HEK293 (cell line): ENCODE measurements around the gene ZFY.

ENCODE experiments used
- CTCF ChIP-seq: fragments of 450-650 bp; formaldehyde crosslinking; IDR thresholded peaks from 2 replicates; pipeline ENCODE4 v1.5.1; 2016; ENCODE audit warnings: missing biosample characterization, missing genetic modification characterization
- TCF7L2 ChIP-seq: IDR thresholded peaks from 2 replicates; pipeline ENCODE4 v1.6.1; 2011; ENCODE audit warnings: low read depth, mild to moderate bottlenecking, inconsistent platforms, low read length, moderate library complexity, borderline replicate concordance
- ZNF114 ChIP-seq: fragments of 450-650 bp; formaldehyde crosslinking; IDR thresholded peaks from 2 replicates; pipeline ENCODE4 v1.5.0; 2017; ENCODE audit warnings: missing biosample characterization, missing genetic modification characterization
- ZNF140 ChIP-seq: fragments of 450-650 bp; formaldehyde crosslinking; IDR thresholded peaks from 2 replicates; pipeline ENCODE4 v1.5.1; 2016; ENCODE audit warnings: missing biosample characterization, missing genetic modification characterization
- ZNF175 ChIP-seq: fragments of 450-650 bp; formaldehyde crosslinking; IDR thresholded peaks from 2 replicates; pipeline ENCODE4 v1.5.1; 2016; ENCODE audit warnings: missing biosample characterization, missing genetic modification characterization
- ZNF274 ChIP-seq, 2 experiments: fragments of 200-500 bp in 1 of 2; fragments of 450-650 bp in 1 of 2; sonication (Bioruptor generic) in 1 of 2; formaldehyde crosslinking in 1 of 2; IDR thresholded peaks; 2 replicates each; pipeline versions ENCODE4 v1.5.1 to v1.6.1; 2014 to 2016; ENCODE audit warnings: borderline replicate concordance in 1 of 2, inconsistent platforms in 1 of 2, low read length in 1 of 2, missing biosample characterization in 1 of 2, missing genetic modification characterization in 1 of 2
- ZNF302 ChIP-seq: fragments of 450-650 bp; formaldehyde crosslinking; IDR thresholded peaks from 2 replicates; pipeline ENCODE4 v1.5.1; 2016; ENCODE audit warnings: missing biosample characterization, missing genetic modification characterization, low read depth
- ZNF335 ChIP-seq: fragments of 450-650 bp; formaldehyde crosslinking; conservative IDR thresholded peaks from 2 replicates; pipeline ENCODE4 v1.5.1; 2016; ENCODE audit warnings: missing biosample characterization, missing genetic modification characterization
- ZNF37A ChIP-seq: fragments of 450-650 bp; IDR thresholded peaks from 2 replicates; pipeline ENCODE4 v1.5.1; 2018; ENCODE audit warnings: missing biosample characterization, missing genetic modification characterization
- ZNF449 ChIP-seq: fragments of 450-650 bp; formaldehyde crosslinking; IDR thresholded peaks from 2 replicates; pipeline ENCODE4 v1.5.1; 2017; ENCODE audit warnings: missing biosample characterization, mild to moderate bottlenecking, missing genetic modification characterization, moderate library complexity
- ZNF571 ChIP-seq: fragments of 450-650 bp; formaldehyde crosslinking; IDR thresholded peaks from 2 replicates; pipeline ENCODE4 v1.5.0; 2017; ENCODE audit warnings: missing biosample characterization, missing genetic modification characterization
- ZNF791 ChIP-seq: fragments of 450-650 bp; formaldehyde crosslinking; IDR thresholded peaks from 2 replicates; pipeline ENCODE4 v1.5.1; 2016; ENCODE audit warnings: missing biosample characterization, missing genetic modification characterization

- TF ChIP-seq ZNF335 (no peak), ZNF274 (IDR thresholded peaks at IDR 0.05; ENCODE audit: low read length) (no peak), ZNF274 (tag by site-specific recombination; IDR thresholded peaks at IDR 0.05; ENCODE audit: borderline replicate concordance) (no peak), ZNF302 (tag by site-specific recombination) (no peak), CTCF (tag by site-specific recombination) (no peak), ZNF140 (no peak), ZNF449 (tag by site-specific recombination) (no peak), ZNF114 (tag by site-specific recombination) (no peak), TCF7L2 (no peak), ZNF175 (tag by site-specific recombination) (no peak), ZNF791 (tag by site-specific recombination) (no peak), ZNF37A (tag by site-specific recombination) (no peak), ZNF571 (tag by site-specific recombination) (no peak)
These were observed 27.8 kb upstream of the ZFY start for GRCh38 chrY:2907356-2907755.
